HFFc6 (cell line): Measurements from ENCODE around the gene SHFL. TPM values are rescaled to one million over a fixed set of nuclear protein-coding genes. Genes with fewer than 3 reads are reported as not detected.

Experiments used
- DNase-seq: peaks from one replicate; pipeline ENCODE4 v3.0.0-alpha.2; 2018
- H3K27ac Mint-ChIP-seq: 2 replicates; pipeline ENCODE4 v1.8.0; 2020; ENCODE audit warnings: mild to moderate bottlenecking, mixed read lengths
- H3K27me3 Mint-ChIP-seq: 2 replicates; pipeline ENCODE4 v1.8.0; 2021; ENCODE audit warnings: mild to moderate bottlenecking, moderate library complexity, mixed read lengths; ENCODE audit not compliant: insufficient read depth
- H3K36me3 Mint-ChIP-seq: 2 replicates; pipeline ENCODE4 v1.8.0; 2021; ENCODE audit warnings: low read depth, mixed read lengths
- H3K4me1 Mint-ChIP-seq: 2 replicates; pipeline ENCODE4 v1.8.0; 2020; ENCODE audit warnings: low read depth, mixed read lengths
- H3K4me3 Mint-ChIP-seq: 2 replicates; pipeline ENCODE4 v1.8.0; 2020; ENCODE audit warnings: mild to moderate bottlenecking, moderate library complexity, mixed read lengths
- H3K9me3 Mint-ChIP-seq: 2 replicates; pipeline ENCODE4 v1.8.0; 2020; ENCODE audit warnings: mild to moderate bottlenecking, mixed read lengths
- total RNA-seq, 6 experiments: library from RNA; stranded (reverse); fragmentation: NEBNext Ultra II Directional; extraction: Animal tissue kit (Norgen Biotek cat#: 25700); gene quantifications; 2 replicates in 1 of 6; 3 replicates in 5 of 6; pipeline ENCODE4 v1.2.3, GENCODE V29; 2021
- TF ChIP-seq, protein P1 (sequence below): fragments of 200-600 bp; sonication (generic); IDR thresholded peaks from 2 replicates; pipeline ENCODE4 v1.5.0; 2021; ENCODE audit warnings: antibody characterized with exemption, mild to moderate bottlenecking

Gene SHFL
- total RNA-seq, 6 experiments from 2014 or later: 16.9 to 26.2 (median 21.1) TPM

DNA sequence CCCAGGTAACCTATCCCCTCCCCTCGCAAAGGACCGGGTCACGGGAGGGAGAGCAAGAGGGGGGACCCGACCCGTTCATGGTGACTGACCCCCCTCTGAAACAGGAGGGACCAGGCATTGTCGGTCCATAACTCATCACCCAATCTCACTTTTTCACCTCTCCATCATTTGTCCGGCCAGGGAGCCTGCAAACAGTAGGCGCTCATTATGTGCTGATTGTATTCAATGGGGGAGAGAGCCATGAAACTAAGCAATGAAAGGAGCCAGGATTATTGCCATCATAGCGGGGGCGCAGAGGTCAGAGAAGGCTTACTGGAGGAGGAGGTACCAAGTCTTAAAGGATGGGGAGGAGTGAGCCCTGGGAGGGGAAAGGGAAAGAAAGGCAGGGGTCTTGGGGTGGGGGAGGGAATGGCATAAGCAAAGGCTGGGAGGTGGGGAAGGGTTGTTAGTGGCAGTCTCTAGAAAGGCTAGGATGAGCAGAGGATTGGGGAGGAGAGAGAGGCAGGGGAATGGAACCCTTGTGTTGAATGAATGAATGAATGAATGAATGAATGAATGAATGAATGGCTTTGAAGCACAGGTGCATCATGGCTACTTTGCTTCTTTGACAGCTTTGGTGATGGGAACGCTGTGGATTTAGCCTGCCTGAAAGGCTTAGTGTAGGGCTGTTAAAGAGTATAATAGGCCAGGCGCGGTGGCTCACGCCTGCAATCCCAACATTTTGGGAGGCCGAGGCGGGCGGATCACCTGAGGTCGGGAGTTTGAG, 1.4 kb downstream of the SHFL start:
- TF ChIP-seq, protein P1, sequence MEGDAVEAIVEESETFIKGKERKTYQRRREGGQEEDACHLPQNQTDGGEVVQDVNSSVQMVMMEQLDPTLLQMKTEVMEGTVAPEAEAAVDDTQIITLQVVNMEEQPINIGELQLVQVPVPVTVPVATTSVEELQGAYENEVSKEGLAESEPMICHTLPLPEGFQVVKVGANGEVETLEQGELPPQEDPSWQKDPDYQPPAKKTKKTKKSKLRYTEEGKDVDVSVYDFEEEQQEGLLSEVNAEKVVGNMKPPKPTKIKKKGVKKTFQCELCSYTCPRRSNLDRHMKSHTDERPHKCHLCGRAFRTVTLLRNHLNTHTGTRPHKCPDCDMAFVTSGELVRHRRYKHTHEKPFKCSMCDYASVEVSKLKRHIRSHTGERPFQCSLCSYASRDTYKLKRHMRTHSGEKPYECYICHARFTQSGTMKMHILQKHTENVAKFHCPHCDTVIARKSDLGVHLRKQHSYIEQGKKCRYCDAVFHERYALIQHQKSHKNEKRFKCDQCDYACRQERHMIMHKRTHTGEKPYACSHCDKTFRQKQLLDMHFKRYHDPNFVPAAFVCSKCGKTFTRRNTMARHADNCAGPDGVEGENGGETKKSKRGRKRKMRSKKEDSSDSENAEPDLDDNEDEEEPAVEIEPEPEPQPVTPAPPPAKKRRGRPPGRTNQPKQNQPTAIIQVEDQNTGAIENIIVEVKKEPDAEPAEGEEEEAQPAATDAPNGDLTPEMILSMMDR: no peak
- no peaks in the 10 kb centered on the region for H3K9me3 Mint-ChIP-seq
- H3K27ac Mint-ChIP-seq: no peak overlapping the region
- no peaks in the 10 kb centered on the region for H3K4me1 Mint-ChIP-seq
- H3K4me3 Mint-ChIP-seq: peak overlapping the region; percentile 85; the same call in 1 of the 2 replicates
- H3K27me3 Mint-ChIP-seq: peaks cover 4% of the 10 kb centered on the region
- DNase-seq: no peak
- H3K36me3 Mint-ChIP-seq: peaks cover 11% of the 10 kb centered on the region

DNA sequence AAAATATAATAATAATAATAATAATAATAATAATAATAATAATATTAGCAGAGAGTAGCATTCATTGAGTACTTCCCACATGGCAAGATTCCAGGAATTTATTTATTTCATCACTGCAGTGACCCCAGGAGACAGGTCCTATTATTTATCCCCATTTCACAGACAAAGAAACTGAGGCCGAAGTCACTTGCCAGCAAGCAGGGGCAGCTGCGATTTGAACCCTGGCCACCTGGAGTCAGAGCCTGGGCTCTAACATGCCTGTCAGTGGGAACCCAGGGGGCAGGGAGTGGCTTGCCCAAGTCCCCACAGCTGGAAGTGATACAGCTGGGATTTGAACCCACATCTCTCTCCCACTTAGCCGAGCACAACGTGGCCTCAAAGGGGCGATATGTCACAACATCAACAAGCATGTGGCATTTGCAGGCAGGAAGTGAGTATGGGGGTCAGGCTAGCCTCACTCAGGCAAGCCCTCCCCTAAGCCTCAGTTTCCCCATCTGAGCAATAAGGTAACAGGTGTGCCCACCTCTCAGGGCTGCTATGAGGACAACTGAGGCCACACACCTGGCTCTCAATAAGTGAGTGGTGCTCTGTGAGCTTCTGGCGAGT, 2.9 kb downstream of the SHFL start:
- no peak for DNase-seq
- Mint-ChIP-seq H3K4me1 (no peaks in the 10 kb centered on the region), H3K9me3 (no peaks in the 10 kb centered on the region), H3K36me3 (peaks cover 26% of the 10 kb centered on the region), H3K27ac (no peak overlapping the region), H3K4me3 (no peak overlapping the region), H3K27me3 (peaks cover 3% of the 10 kb centered on the region)
- TF ChIP-seq, protein P1: no peak

DNA sequence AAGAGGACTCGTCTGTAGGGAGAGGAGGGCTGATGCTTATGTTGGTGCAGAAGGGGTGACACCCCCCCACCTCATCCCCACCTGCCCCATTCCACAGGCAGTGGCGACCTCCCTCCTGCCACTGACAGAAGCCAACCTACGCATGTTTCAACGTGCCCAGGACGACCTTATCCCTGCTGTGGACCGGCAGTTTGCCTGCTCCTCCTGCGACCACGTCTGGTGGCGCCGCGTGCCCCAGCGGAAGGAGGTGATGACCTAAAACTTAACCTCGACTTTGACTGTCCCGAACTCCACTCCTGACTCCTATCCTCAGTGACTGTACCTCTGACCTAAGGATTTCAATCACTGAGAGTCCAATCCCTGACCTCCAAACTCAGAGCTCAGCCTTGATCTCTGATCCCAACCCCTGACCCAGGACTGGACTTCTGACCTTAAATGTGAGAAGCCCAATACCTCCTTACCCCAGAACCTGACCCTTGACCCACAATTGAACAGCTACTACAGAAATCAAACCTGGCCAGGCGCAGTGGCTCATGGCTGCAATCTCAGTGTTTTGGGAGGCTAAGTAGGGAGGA, 3.8 kb downstream of the SHFL start:
- TF ChIP-seq, protein P1: no peak
- no peak overlapping the region for H3K4me3 Mint-ChIP-seq
- H3K9me3 Mint-ChIP-seq: no peaks in the 10 kb centered on the region
- H3K4me1 Mint-ChIP-seq: no peaks in the 10 kb centered on the region
- no peak for DNase-seq
- no peaks in the 10 kb centered on the region; the same call in 1 of the 2 replicates for H3K27me3 Mint-ChIP-seq
- peaks cover 26% of the 10 kb centered on the region for H3K36me3 Mint-ChIP-seq
- H3K27ac Mint-ChIP-seq: no peak overlapping the region

DNA sequence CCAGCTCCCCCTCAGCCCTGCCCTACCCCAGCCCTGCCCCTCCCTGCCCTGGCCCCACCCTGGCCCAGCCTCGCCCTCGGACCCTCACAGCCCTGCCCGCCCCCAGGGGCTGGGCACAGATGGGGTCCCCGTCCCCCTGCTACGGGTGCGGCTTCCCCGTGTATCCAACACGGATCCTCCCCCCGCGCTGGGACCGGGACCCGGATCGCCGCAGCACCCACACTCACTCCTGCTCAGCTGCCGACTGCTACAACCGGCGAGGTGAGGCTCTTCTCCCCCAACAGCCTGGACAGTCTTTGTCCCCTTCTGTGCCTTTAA, 5.2 kb downstream of the SHFL start:
- no peak overlapping the region for H3K27ac Mint-ChIP-seq
- peaks cover 26% of the 10 kb centered on the region for H3K36me3 Mint-ChIP-seq
- TF ChIP-seq, protein P1: no peak
- no peak for DNase-seq
- H3K4me3 Mint-ChIP-seq: no peak overlapping the region
- peaks cover 3% of the 10 kb centered on the region for H3K27me3 Mint-ChIP-seq
- no peaks in the 10 kb centered on the region for H3K9me3 Mint-ChIP-seq
- no peaks in the 10 kb centered on the region for H3K4me1 Mint-ChIP-seq

DNA sequence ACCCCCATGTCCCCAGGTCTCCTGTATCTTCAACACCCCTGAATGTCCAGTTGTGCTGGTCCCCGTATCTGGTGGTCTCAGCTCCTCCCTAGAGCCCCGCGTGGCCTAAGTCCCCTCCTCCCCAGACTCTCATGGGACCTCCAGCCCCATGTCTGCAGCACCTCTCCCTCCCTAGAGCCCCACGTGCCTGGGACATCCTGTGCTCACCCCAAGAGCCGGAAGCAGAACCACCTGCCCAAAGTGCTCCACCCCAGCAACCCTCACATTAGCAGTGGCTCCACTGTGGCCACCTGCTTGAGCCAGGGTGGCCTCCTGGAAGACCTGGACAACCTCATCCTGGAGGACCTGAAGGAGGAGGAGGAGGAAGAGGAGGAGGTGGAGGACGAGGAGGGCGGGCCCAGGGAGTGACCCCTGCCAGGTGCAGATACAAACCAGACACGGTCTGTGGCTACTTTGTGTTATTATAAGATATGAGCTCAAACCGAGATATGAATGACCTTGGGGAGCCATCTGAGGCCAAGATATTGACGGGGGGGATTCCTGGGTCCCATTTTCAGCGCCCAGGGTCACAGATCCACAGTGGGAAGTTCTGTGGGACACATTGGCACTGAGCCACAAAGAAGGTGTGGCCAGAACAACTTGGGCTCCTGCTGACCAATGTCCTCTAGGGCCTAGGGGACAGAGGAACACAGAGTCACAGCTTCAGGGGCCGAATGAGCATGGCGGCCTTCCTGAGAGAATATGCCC, 6.0 kb downstream of the SHFL start:
- no peak for DNase-seq
- Mint-ChIP-seq H3K27ac (no peak overlapping the region), H3K9me3 (no peaks in the 10 kb centered on the region), H3K36me3 (peaks cover 26% of the 10 kb centered on the region), H3K27me3 (peaks cover 3% of the 10 kb centered on the region), H3K4me1 (no peaks in the 10 kb centered on the region), H3K4me3 (no peak overlapping the region)
- TF ChIP-seq, protein P1: no peak
